Thoracic aorta (tissue), 2 donors: ENCODE data around the gene MRPL20. TPM values are rescaled to one million over a fixed set of nuclear protein-coding genes. Genes with fewer than 3 reads are reported as not detected.
A peak's percentile ranks its signal among the peaks of the same experiment; 100 is the strongest.

Experiments
- ATAC-seq: fragments of 150-250 bp; one replicate; pipeline ENCODE4 v1.8.0; 2017; ENCODE audit warnings: low read depth; ENCODE audit not compliant: insufficient number of reproducible peaks, low FRiP score
- DNase-seq: peaks from one replicate; pipeline ENCODE4 v3.0.0-alpha.2; 2020; ENCODE audit warnings: low spot score
- H3K27ac ChIP-seq, 2 donors: fragments of 200-600 bp; sonication (generic); 1 replicate in 1 of 2; 2 replicates in 1 of 2; pipeline ENCODE4 v1.5.1; 2016; ENCODE audit warnings: mild to moderate bottlenecking in 2 of 2, moderate library complexity in 2 of 2
- H3K27me3 ChIP-seq: fragments of 200-600 bp; sonication (generic); replicated peaks from 2 replicates; pipeline ENCODE4 v1.6.0; 2016; ENCODE audit warnings: mild to moderate bottlenecking; ENCODE audit not compliant: insufficient read depth
- H3K36me3 ChIP-seq: fragments of 200-600 bp; sonication (generic); one replicate; pipeline ENCODE4 v1.5.1; 2016
- H3K4me1 ChIP-seq, 2 donors: fragments of 200-600 bp; sonication (generic); 1 replicate in 1 of 2; 2 replicates in 1 of 2; pipeline versions ENCODE4 v1.5.1 to v1.6.0; 2016; ENCODE audit warnings: low read depth in 2 of 2, mild to moderate bottlenecking in 1 of 2; ENCODE audit not compliant: control insufficient read depth in 1 of 2
- H3K4me3 ChIP-seq: fragments of 200-600 bp; sonication (generic); 2 replicates; pipeline ENCODE4 v1.5.1; 2016; ENCODE audit warnings: mild to moderate bottlenecking
- H3K9me3 ChIP-seq: fragments of 200-600 bp; sonication (generic); 2 replicates; pipeline ENCODE4 v1.5.1; 2016
- CTCF ChIP-seq: fragments of 200-600 bp; sonication (generic); IDR thresholded peaks from one replicate; pipeline ENCODE4 v1.5.1; 2019; ENCODE audit warnings: antibody characterized with exemption
- total RNA-seq, 2 donors: library from RNA; depleted of rRNA; stranded (reverse); fragments of >200 nt; gene quantifications; one replicate each; pipeline versions ENCODE4 v1.1.0 to v1.2.3, GENCODE V29; 2016

Gene MRPL20
- total RNA-seq, 2 donors from 2014 or later = 96.9 to 121 TPM

- peaks cover 14 to 50% of the 10 kb centered on the region in 2 donors for H3K4me1 ChIP-seq
- no peak for TF ChIP-seq CTCF
- peak within 1 kb of the TSS; percentile 68 to 83 for H3K27ac ChIP-seq
- ATAC-seq (no peak), DNase-seq (no peak)
- H3K27me3 ChIP-seq = no peaks in the 10 kb centered on the region
- no peaks in the 10 kb centered on the region for H3K9me3 ChIP-seq
- H3K36me3 ChIP-seq = no peaks in the 10 kb centered on the region
- peak within 1 kb of the TSS; percentile 69 for H3K4me3 ChIP-seq
Measured at GRCh38 chr1:1435106-1435903, 28.2 kb upstream of the MRPL20 start, which contains the start of gene VWA1. TSS of gene VWA1 (plus strand) at chr1:1435690. CDS start at chr1:1435749, 59 bp downstream.

GRCh38 chr1:1434824-1435105, 27.7 kb upstream of the MRPL20 start:
- no peak for ATAC-seq
- peaks cover 15 to 55% of the 10 kb centered on the region in 2 donors for H3K4me1 ChIP-seq
- peak overlapping the region; percentile 69 for H3K4me3 ChIP-seq

GRCh38 chr1:1434131-1434823, 27.2 kb upstream of the MRPL20 start:
- peaks cover 15 to 58% of the 10 kb centered on the region in 2 donors for H3K4me1 ChIP-seq
- H3K27ac ChIP-seq = peak overlapping the region; percentile 68 to 83
- H3K27me3 ChIP-seq = no peaks in the 10 kb centered on the region
- H3K4me3 ChIP-seq = peak overlapping the region; percentile 69
- no peak for TF ChIP-seq CTCF
- DNase-seq (no peak), ATAC-seq (no peak)
- H3K9me3 ChIP-seq = no peaks in the 10 kb centered on the region
- no peaks in the 10 kb centered on the region for H3K36me3 ChIP-seq

More at GRCh38 chr1:1434824-1435105, 27.7 kb upstream of the MRPL20 start:
- TF ChIP-seq CTCF = no peak
- Histone ChIP-seq H3K27ac (peak overlapping the region; percentile 68 to 83), H3K27me3 (no peaks in the 10 kb centered on the region), H3K9me3 (no peaks in the 10 kb centered on the region), H3K36me3 (no peaks in the 10 kb centered on the region)
- DNase-seq = no peak

- DNase-seq (no peak), ATAC-seq (no peak)
- H3K36me3 ChIP-seq = no peaks in the 10 kb centered on the region
- TF ChIP-seq CTCF = no peak
- peaks cover 15 to 58% of the 10 kb centered on the region in 2 donors for H3K4me1 ChIP-seq
- no peaks in the 10 kb centered on the region for H3K27me3 ChIP-seq
- peak overlapping the region; percentile 7 for H3K4me3 ChIP-seq
- H3K27ac ChIP-seq = peak overlapping the region; percentile 68 to 83
- no peaks in the 10 kb centered on the region for H3K9me3 ChIP-seq
Measured at GRCh38 chr1:1433804-1434130, 26.7 kb upstream of the MRPL20 start.

- no peak for ATAC-seq
- peak overlapping the region; percentile 68 to 83 for H3K27ac ChIP-seq
- H3K4me3 ChIP-seq = peak overlapping the region; percentile 7
- H3K27me3 ChIP-seq = no peaks in the 10 kb centered on the region
- no peak for TF ChIP-seq CTCF
- H3K9me3 ChIP-seq = no peaks in the 10 kb centered on the region
- peaks cover 15 to 58% of the 10 kb centered on the region in 2 donors for H3K4me1 ChIP-seq
- DNase-seq = no peak
- H3K36me3 ChIP-seq = no peaks in the 10 kb centered on the region
Measured at GRCh38 chr1:1432951-1433803, 26.1 kb upstream of the MRPL20 start.
